DND-41 (cell line): ENCODE measurements around the gene CDS2.

ENCODE experiments used
- ATAC-seq: fragments of 200-7000 bp; cut with Tn5 transposase; 3 replicates; pipeline ENCODE4 v1.9.1; 2021; ENCODE audit warnings: low read depth; ENCODE audit not compliant: insufficient read depth
- DNase-seq: peaks from one replicate; pipeline ENCODE4 v3.0.0-alpha.2; 2020
- H2AFZ ChIP-seq: 2 replicates; pipeline ENCODE4 v1.6.0; 2012; ENCODE audit warnings: low read depth, low read length
- H3K27ac ChIP-seq: 2 replicates; pipeline ENCODE4 v1.5.1; 2012; ENCODE audit warnings: low read length, inconsistent platforms
- H3K27me3 ChIP-seq: fragments of 200-600 bp; sonication (generic); 2 replicates; pipeline ENCODE4 v1.6.0; 2012; ENCODE audit warnings: low read length, mild to moderate bottlenecking, inconsistent platforms; ENCODE audit not compliant: insufficient read depth, poor library complexity
- H3K36me3 ChIP-seq: 2 replicates; pipeline ENCODE4 v1.5.1; 2012; ENCODE audit warnings: low read length, inconsistent platforms; ENCODE audit not compliant: insufficient read depth
- H3K4me1 ChIP-seq: 2 replicates; pipeline ENCODE4 v1.5.1; 2012; ENCODE audit warnings: mild to moderate bottlenecking, low read length; ENCODE audit not compliant: insufficient read depth
- H3K4me2 ChIP-seq: 2 replicates; pipeline ENCODE4 v1.6.0; 2012; ENCODE audit warnings: mild to moderate bottlenecking, moderate library complexity, low read length, inconsistent platforms; ENCODE audit not compliant: insufficient read depth
- H3K4me3 ChIP-seq, 2 experiments: fragments of 200-600 bp in 1 of 2; shearing (Covaris generic) in 1 of 2; 2 replicates each; pipeline ENCODE4 v1.5.1; 2012 to 2016; ENCODE audit warnings: inconsistent platforms in 2 of 2, low read length in 2 of 2, mild to moderate bottlenecking in 2 of 2, low read depth in 1 of 2, moderate library complexity in 1 of 2
- H3K79me2 ChIP-seq: 2 replicates; pipeline ENCODE4 v1.6.0; 2012; ENCODE audit warnings: low read length, inconsistent platforms; ENCODE audit not compliant: insufficient read depth
- H3K9ac ChIP-seq: 2 replicates; pipeline ENCODE4 v1.6.0; 2012; ENCODE audit warnings: low read depth, mild to moderate bottlenecking, inconsistent platforms, low read length, moderate library complexity
- H3K9me3 ChIP-seq: 2 replicates; pipeline ENCODE4 v1.5.1; 2012; ENCODE audit warnings: low read length, moderate library complexity, mild to moderate bottlenecking, inconsistent platforms; ENCODE audit not compliant: insufficient read depth, severe bottlenecking
- H4K20me1 ChIP-seq: 2 replicates; pipeline ENCODE4 v1.6.0; 2012; ENCODE audit warnings: low read length; ENCODE audit not compliant: insufficient read depth
- EZH2 ChIP-seq: IDR thresholded peaks from 3 replicates; pipeline ENCODE4 v1.6.1; 2012; ENCODE audit warnings: borderline replicate concordance, low read depth, mild to moderate bottlenecking, moderate library complexity, low read length, inconsistent platforms; ENCODE audit not compliant: severe bottlenecking
- TF ChIP-seq, protein P1 (sequence below): IDR thresholded peaks from 2 replicates; pipeline ENCODE4 v1.5.1; 2012; ENCODE audit warnings: borderline replicate concordance, low read length, moderate library complexity, mild to moderate bottlenecking; ENCODE audit not compliant: poor library complexity, severe bottlenecking; ENCODE audit errors: extremely low read depth

The CDS2 gene

DNA sequence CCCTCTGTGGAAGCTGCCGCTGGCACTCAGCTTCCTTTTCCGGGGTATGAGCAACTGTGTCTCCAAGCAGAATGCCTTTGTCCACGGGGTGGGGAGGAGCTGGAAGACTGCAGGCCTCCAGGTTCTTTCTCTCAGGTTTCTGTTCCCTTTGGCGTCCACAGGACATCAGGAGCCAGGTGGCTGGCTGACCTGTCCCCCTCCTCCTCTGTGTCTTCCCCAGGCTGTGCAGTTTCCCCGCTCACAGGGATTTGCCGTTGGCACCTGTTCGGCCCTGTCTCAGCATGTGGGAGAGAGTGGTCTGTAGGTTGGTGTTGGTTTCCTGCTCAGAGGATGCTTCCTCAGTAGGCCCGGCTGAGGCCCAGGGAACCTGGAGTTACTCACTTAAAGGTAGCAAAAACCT, 43.5 kb downstream of the CDS2 start:
- Histone ChIP-seq H3K27ac (peak overlapping the region; percentile 79), H3K36me3 (peaks cover 29% of the 10 kb centered on the region), H3K9ac (no peak overlapping the region), H3K9me3 (no peaks in the 10 kb centered on the region), H3K4me2 (no peak overlapping the region), H3K79me2 (peaks cover 83% of the 10 kb centered on the region), H3K4me3 (no peak overlapping the region), H4K20me1 (peaks cover 74% of the 10 kb centered on the region), H2AFZ (no peak overlapping the region), H3K4me1 (peaks cover 34% of the 10 kb centered on the region), H3K27me3 (no peaks in the 10 kb centered on the region)
- DNase-seq (no peak), ATAC-seq (no peak)
- TF ChIP-seq, protein P1, sequence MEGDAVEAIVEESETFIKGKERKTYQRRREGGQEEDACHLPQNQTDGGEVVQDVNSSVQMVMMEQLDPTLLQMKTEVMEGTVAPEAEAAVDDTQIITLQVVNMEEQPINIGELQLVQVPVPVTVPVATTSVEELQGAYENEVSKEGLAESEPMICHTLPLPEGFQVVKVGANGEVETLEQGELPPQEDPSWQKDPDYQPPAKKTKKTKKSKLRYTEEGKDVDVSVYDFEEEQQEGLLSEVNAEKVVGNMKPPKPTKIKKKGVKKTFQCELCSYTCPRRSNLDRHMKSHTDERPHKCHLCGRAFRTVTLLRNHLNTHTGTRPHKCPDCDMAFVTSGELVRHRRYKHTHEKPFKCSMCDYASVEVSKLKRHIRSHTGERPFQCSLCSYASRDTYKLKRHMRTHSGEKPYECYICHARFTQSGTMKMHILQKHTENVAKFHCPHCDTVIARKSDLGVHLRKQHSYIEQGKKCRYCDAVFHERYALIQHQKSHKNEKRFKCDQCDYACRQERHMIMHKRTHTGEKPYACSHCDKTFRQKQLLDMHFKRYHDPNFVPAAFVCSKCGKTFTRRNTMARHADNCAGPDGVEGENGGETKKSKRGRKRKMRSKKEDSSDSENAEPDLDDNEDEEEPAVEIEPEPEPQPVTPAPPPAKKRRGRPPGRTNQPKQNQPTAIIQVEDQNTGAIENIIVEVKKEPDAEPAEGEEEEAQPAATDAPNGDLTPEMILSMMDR: no peak
- TF ChIP-seq EZH2: no peak

DNA sequence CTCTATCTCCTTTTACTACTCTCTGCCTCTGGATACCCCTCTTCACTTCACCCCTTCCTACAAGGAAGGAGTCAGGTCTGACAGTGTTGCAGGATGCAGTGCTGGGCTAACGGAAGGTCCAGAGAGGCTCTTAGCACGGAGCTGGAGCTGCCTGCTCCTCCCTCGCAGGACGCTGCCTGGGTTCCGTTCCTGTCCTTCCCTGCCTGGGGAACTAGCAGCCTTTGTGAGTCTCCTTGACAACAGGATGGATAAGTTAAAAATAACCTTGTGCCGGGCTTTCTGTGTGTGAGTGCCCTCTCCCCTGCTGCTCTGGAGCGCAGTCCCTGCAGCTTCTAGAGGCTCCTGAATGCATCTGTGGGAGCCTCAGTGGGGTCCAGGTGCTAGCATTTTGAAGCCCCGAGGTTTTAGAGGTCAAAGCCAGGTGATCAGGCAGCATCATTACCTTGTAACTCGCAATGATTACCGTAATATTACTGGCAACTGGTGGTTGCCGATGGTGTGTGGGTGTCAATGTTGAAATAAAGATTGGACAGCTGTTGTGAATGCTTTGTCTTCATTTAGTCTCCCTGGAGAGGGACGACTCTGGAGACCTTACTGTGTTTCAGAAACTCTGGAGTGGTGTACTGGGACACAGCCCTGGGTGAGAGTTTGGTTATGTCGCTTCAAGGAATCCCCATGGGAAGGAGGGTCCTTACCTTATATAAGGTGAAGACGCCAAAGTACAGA, 44.4 kb downstream of the CDS2 start:
- ATAC-seq: no peak
- no peak for DNase-seq
- Histone ChIP-seq H3K27me3 (no peaks in the 10 kb centered on the region), H3K4me1 (peaks cover 34% of the 10 kb centered on the region), H3K27ac (0 out of 2 replicates have a peak overlapping the region, but pooled peaks have one; percentile 2), H3K4me3 (no peak overlapping the region), H3K9me3 (no peaks in the 10 kb centered on the region), H4K20me1 (peaks cover 65% of the 10 kb centered on the region), H3K79me2 (peaks cover 74% of the 10 kb centered on the region), H2AFZ (no peak overlapping the region), H3K9ac (no peak overlapping the region), H3K4me2 (no peak overlapping the region), H3K36me3 (peaks cover 34% of the 10 kb centered on the region)
- TF ChIP-seq EZH2: no peak
- TF ChIP-seq, protein P1: no peak

DNA sequence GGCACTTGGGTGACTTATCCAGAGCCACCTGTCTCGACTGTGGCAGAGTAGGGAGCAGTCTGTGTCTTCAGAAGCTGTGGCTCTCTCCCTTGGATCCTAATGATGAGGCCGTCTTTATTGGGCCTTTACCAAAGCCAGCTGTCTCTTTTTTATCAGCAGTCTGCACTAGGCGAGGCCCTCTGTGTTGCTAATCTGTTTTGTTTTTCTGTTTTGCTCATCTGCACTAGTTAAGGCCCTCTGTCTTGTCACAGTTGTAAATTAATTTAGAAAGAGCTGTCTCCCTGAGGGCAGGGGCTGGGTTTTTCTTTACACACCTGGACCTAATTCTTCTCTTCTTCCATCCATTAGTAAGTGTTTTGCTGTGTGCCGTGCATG, 45.0 kb downstream of the CDS2 start:
- Histone ChIP-seq H3K4me1 (peaks cover 31% of the 10 kb centered on the region), H3K9ac (no peak overlapping the region), H3K27me3 (no peaks in the 10 kb centered on the region), H3K27ac (0 out of 2 replicates have a peak overlapping the region, but pooled peaks have one; percentile 2), H3K4me3 (no peak overlapping the region), H2AFZ (no peak overlapping the region), H3K36me3 (peaks cover 40% of the 10 kb centered on the region), H3K4me2 (no peak overlapping the region), H3K9me3 (no peaks in the 10 kb centered on the region), H3K79me2 (peaks cover 68% of the 10 kb centered on the region), H4K20me1 (peaks cover 60% of the 10 kb centered on the region)
- TF ChIP-seq, protein P1: no peak
- TF ChIP-seq EZH2: no peak
- DNase-seq: no peak
- no peak for ATAC-seq
